ENCODE results near the gene FAM20C. TPM values are rescaled to one million over a fixed set of nuclear protein-coding genes. Genes with fewer than 3 reads are reported as not detected.

The FAM20C gene
- total RNA-seq, 2 donors from 2014 or later = 33.5 to 53.5 TPM

DNA sequence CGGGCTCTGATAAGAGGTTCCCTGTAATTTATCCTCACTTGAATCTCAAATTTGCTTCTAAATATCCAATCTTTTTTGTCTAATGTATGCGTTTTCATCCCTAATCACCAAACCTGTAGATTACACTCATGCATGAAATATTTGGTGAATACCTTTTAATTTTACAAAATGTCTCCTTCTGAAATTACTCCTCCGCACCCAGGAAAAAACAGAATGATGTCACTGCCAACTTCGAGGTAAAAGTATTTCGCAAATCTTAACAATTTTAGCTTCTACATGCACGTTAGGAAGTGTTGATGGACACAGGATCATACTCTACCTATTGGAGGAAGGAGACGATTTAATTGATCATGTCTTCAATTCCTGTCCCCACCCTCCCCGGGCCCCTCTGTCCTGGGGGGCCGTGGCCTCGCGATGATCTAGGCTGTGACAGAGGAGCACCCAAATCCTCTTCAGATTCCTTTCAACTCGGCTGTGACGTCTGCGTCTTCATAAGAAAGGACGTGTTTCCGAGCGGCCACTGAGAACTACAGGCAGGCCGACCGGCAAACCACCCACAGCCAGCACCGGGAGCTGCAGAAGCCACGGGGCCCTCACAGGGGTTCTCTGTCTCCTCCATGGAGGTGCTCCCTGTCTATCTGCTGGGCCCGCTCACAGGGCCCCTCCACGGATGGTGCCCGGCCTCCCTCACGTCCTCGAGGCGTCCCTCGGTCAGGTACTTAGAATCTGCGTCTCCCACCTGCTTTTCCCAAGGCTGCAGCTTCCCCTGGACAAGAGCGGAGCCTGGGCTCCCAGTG is 8.7 kb upstream of the FAM20C start:
- no peak overlapping the region for H3K9ac ChIP-seq (ENCODE audit: extremely low read depth, low read length, poor library complexity, severe bottlenecking)
- no peak overlapping the region for H3K4me3 Mint-ChIP-seq
- no peaks in the 10 kb centered on the region for H3K9me3 ChIP-seq (ENCODE audit: control insufficient read depth, low read length)
- H3K36me3 ChIP-seq (ENCODE audit: control insufficient read depth, insufficient read depth, low read length) = no peaks in the 10 kb centered on the region
- no peak overlapping the region for H3K27ac Mint-ChIP-seq
- no peaks in the 10 kb centered on the region for H3K36me3 Mint-ChIP-seq (ENCODE audit: low read depth)
- DNase-seq = no peak
- no peaks in the 10 kb centered on the region for H3K27me3 ChIP-seq (ENCODE audit: control insufficient read depth, insufficient read depth, low read length, poor library complexity, severe bottlenecking)
- no peaks in the 10 kb centered on the region for H3K4me1 ChIP-seq (ENCODE audit: control insufficient read depth, insufficient read depth, low read length)
- TF ChIP-seq, protein P1, sequence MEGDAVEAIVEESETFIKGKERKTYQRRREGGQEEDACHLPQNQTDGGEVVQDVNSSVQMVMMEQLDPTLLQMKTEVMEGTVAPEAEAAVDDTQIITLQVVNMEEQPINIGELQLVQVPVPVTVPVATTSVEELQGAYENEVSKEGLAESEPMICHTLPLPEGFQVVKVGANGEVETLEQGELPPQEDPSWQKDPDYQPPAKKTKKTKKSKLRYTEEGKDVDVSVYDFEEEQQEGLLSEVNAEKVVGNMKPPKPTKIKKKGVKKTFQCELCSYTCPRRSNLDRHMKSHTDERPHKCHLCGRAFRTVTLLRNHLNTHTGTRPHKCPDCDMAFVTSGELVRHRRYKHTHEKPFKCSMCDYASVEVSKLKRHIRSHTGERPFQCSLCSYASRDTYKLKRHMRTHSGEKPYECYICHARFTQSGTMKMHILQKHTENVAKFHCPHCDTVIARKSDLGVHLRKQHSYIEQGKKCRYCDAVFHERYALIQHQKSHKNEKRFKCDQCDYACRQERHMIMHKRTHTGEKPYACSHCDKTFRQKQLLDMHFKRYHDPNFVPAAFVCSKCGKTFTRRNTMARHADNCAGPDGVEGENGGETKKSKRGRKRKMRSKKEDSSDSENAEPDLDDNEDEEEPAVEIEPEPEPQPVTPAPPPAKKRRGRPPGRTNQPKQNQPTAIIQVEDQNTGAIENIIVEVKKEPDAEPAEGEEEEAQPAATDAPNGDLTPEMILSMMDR (conservative IDR thresholded peaks at IDR 0.05) = no peak
- peaks cover 5% of the 10 kb centered on the region for H3K27me3 Mint-ChIP-seq (ENCODE audit: insufficient read depth)
- no peak overlapping the region for H3K4me3 ChIP-seq (ENCODE audit: low read length)
- H3K27ac ChIP-seq (ENCODE audit: low read depth, low read length) = no peak overlapping the region
- no peaks in the 10 kb centered on the region for H3K9me3 Mint-ChIP-seq
- H3K4me1 Mint-ChIP-seq = peaks cover 4% of the 10 kb centered on the region
- WGBS, 2 experiments (ENCODE audit: insufficient coverage in 1 of 2, insufficient read length in 1 of 2) = 84 to 90% methylated on average over 23 to 30 of the region's 30 CpGs

DNA sequence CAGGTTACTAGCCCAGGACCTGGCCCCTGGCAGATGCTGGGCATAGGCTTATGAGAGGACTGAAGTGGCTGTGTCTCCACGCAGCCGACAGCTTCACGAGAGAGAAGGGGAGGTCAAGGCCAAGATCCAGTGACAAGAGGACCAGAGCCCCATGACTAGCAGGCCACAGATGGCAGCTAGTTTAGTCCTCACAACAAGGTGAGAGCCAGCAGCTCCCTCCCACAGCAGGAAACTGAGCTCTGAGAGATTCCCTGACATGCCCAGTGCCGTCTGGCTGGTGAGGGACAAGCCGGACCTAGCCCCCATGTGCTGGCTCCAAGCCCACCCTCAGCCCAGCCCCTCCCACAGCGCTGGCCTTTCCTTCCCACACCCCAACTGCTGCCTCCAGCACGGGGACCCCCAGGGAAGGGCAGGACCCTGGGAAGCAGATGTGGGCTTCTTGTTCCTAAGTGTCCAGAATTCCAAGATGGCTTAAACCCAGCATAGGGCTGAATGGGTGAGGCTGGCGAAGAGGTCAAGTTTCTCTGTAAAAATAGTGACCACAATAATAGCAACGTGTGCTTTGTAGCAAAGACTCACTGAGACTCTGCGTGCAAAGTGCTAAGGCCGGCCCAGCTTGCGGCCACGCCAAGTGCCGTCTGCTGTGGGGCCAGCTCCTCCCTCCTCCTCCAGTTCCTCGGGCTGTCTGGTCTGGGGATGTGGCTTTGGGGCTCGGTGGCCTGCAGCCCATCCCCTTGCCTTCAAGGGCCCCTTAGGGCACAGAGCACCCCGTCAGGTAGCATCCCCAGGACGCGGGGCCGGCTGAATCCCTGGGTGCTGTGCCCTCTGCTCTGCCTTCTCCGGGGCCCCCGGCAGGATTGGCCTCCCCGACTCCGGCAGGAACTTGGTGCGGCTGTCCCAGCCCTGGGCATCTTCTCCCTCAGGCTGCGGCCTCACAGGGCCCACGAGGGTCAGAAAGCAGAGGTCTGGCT is 7.8 kb upstream of the FAM20C start:
- H3K4me1 ChIP-seq (ENCODE audit: control insufficient read depth, insufficient read depth, low read length) = no peaks in the 10 kb centered on the region
- Mint-ChIP-seq H3K27me3 (ENCODE audit: insufficient read depth) (peaks cover 3% of the 10 kb centered on the region), H3K4me1 (peaks cover 12% of the 10 kb centered on the region)

DNA sequence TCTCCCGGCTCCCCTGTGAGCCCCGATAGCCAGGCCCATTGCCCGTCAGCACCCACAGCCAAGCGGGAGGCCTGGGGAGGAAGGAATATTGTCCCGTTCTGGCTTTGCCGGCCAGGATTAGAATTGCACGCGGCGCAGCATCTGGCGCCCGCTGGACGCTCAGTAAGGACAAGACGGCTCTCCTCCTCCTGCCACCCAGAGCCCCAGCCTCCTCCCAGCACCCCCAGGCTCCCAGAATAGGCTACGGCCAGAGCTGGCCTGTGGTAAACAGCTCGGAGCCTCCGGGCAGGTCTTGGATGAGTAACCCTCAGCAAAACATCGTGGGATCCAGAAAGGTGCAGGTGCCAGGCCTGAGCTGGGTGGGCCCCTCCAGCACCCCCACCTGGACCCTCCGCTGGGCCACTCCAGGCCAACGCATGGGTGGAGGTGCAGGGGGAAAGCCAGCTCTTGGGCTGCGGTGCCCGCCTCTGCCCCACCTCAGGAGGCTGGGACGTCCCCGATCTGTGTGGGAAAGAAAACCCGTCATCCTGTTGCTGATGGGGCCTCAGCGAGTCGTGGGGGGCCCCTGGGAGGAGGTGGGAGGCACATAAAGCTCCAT is 5.8 kb upstream of the FAM20C start:
- no peaks in the 10 kb centered on the region for H3K36me3 Mint-ChIP-seq (ENCODE audit: low read depth)

More for the DNA sequence above, 7.8 kb upstream of the FAM20C start:
- Histone ChIP-seq H3K27me3 (ENCODE audit: control insufficient read depth, insufficient read depth, low read length, poor library complexity, severe bottlenecking) (no peaks in the 10 kb centered on the region), H3K27ac (ENCODE audit: low read depth, low read length) (no peak overlapping the region), H3K36me3 (ENCODE audit: control insufficient read depth, insufficient read depth, low read length) (no peaks in the 10 kb centered on the region), H3K9ac (ENCODE audit: extremely low read depth, low read length, poor library complexity, severe bottlenecking) (no peak overlapping the region), H3K9me3 (ENCODE audit: control insufficient read depth, low read length) (no peaks in the 10 kb centered on the region), H3K4me3 (ENCODE audit: low read length) (no peak overlapping the region)
- TF ChIP-seq, protein P1 (conservative IDR thresholded peaks at IDR 0.05) = no peak
- DNase-seq = no peak
- Mint-ChIP-seq H3K36me3 (ENCODE audit: low read depth) (no peaks in the 10 kb centered on the region), H3K9me3 (no peaks in the 10 kb centered on the region), H3K4me3 (no peak overlapping the region), H3K27ac (no peak overlapping the region)
- 91 to 92% methylated on average over 14 to 27 of the region's 27 CpGs for WGBS, 2 experiments (ENCODE audit: insufficient coverage in 1 of 2, insufficient read length in 1 of 2)

More for the DNA sequence above, 5.8 kb upstream of the FAM20C start:
- Histone ChIP-seq H3K4me1 (ENCODE audit: control insufficient read depth, insufficient read depth, low read length) (no peaks in the 10 kb centered on the region), H3K9me3 (ENCODE audit: control insufficient read depth, low read length) (no peaks in the 10 kb centered on the region), H3K27ac (ENCODE audit: low read depth, low read length) (no peak overlapping the region), H3K9ac (ENCODE audit: extremely low read depth, low read length, poor library complexity, severe bottlenecking) (no peak overlapping the region), H3K36me3 (ENCODE audit: control insufficient read depth, insufficient read depth, low read length) (no peaks in the 10 kb centered on the region), H3K4me3 (ENCODE audit: low read length) (no peak overlapping the region), H3K27me3 (ENCODE audit: control insufficient read depth, insufficient read depth, low read length, poor library complexity, severe bottlenecking) (no peaks in the 10 kb centered on the region)
- Mint-ChIP-seq H3K4me3 (no peak overlapping the region), H3K27ac (no peak overlapping the region), H3K27me3 (ENCODE audit: insufficient read depth) (peaks cover 2% of the 10 kb centered on the region), H3K9me3 (no peaks in the 10 kb centered on the region), H3K4me1 (peaks cover 17% of the 10 kb centered on the region)
- no peak for DNase-seq
- TF ChIP-seq, protein P1 (conservative IDR thresholded peaks at IDR 0.05) = no peak
- 92 to 93% methylated on average over 13 to 26 of the region's 26 CpGs for WGBS, 2 experiments (ENCODE audit: insufficient coverage in 1 of 2, insufficient read length in 1 of 2)

All from endodermal cell (in vitro differentiated cells).